Activated CD8-positive, alpha-beta memory T cell treated with anti-CD3 and anti-CD28 coated beads, Interleukin-2, amount 50 U/mL, for 48 hours (primary cell): Measurements from ENCODE around the gene MEAK7.
"Not testable (repeated sequence)": the region's sequence is repeated elsewhere in the genome, so short reads cannot be mapped to it uniquely, and the experiment has no call there.

ENCODE experiments used
- DNase-seq: peaks from one replicate; pipeline ENCODE4 v3.0.0-alpha.2; 2020

Gene MEAK7

DNA sequence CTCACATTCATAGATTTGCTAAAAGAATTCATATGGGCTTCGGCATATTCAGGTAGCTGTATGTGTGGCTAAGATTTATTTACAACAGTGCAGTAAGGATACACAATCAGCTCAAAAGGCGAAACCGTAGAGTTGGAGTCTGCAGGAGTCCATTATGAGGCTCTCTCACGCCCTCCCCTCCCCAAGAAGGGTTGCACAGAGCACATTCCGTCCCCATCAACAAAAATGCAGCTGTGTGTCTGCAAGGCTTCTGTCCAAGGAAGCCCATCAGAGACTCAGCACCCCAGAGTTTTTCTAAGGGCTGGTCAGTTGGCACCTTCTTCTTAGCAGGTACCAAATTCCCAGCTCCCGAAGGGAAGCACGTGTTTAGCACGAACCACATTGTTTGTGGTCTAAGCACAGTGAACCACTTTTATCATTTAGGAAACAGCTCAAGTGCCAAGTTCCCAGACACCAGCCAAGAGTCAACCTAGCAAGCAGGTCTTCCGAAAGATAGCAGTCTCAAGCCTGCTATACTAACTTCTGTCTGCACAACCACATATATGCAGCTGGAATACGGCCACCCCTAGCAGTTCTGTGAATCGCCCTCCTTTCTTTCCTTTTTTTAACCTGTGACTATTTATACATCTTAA, 28.5 kb upstream of the MEAK7 start:
- no peak for DNase-seq

DNA sequence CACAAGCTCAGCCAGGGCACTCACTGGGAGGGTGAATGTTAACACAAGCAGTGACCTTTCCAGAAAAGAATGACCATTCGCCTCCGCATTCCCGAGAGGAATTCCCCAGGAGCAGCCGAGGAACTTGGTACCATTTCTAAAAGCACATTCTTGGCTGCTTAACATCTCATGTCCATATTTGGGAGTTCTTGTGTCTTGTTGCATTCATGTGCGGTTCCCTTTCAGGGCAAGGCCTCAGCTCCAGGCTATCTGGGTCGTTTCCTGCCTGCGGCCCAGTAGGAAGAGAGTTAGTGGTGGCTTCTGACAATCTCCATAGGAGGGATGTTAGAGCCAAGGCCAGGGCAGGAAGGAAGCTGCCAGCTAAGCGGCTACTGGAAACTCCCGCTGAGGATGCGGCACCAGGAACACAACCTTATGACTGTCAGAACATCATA, 27.8 kb upstream of the MEAK7 start:
- no peak for DNase-seq

DNA sequence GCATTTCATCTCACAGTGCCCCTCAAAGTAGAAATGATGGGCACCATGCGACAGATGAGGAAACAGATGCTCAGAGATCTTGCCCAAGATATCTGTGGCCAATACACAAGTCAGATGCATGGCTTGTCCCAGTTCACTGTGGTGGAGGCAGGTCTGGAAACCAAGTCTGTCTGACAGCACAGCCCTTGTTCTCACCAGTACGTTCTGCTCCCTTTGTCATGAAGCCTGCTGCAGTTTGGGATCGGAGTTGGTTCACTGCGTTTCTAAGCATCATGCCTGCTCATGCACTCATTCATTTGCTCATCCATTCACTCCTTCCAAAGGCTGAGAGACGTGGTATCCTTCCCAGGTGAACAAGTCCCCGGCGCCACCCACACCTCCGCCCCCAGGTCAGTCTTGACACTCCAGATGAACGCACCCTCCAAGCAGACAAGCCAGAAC, 27.2 kb upstream of the MEAK7 start:
- DNase-seq, result no peak

DNA sequence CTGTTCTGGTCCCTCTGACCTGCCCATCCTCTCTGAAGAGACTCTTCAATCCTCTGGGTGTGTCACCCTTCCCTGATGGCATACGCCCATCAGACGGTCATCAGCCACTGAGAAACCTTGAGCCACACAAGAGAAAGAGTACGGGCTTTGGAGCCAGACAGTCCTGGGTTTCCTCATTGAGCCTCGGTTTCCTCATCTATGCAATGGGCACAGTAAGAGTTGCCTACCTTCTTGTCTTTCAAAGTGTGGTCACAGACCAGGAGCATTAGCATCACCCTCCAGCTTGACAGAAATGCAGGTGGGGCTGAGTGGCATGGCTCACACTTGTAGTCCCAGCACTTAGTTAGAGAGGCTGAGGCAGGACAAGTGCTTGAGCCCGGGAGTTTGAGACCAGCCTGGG, 26.1 kb upstream of the MEAK7 start:
- no peak for DNase-seq

DNA sequence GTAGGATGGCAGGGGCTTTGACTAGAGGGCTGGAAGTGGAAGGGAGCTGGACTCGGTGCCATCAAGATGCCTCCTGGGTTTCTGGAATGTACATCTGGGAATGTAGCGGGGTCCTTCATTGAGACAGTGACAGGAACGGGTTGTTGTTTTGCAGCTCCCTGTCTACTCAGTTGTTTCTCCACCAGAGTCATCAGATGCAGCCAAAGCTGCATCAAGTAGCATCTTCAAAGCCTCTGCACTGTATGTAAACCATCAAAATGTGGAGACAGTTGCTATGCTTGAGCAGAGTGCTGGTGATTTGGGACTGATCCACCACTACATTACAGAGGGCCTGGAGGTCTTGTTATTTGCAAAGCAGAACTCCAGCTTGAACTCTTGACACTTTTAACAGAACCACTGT, 25.1 kb upstream of the MEAK7 start:
- no peak for DNase-seq

DNA sequence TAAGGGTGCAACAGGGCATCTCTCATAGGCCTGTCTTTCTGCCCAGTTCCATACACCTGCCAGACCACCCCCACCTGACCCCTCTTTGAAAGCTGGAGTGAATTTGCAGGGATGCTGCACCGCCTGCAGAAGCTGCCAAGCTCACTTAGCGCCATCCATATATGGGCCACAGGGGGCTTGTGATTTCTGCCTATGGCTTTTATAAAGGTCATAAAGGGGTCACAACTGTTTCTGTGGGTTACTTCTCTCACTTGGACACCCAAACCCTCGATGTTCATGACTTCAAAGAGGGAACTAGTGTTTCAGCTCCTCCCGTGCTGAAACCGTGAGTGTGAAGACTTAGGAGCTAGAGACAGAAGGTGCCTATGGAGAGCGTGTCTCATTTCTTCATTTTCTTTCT, 23.9 kb upstream of the MEAK7 start:
- DNase-seq, result no peak

DNA sequence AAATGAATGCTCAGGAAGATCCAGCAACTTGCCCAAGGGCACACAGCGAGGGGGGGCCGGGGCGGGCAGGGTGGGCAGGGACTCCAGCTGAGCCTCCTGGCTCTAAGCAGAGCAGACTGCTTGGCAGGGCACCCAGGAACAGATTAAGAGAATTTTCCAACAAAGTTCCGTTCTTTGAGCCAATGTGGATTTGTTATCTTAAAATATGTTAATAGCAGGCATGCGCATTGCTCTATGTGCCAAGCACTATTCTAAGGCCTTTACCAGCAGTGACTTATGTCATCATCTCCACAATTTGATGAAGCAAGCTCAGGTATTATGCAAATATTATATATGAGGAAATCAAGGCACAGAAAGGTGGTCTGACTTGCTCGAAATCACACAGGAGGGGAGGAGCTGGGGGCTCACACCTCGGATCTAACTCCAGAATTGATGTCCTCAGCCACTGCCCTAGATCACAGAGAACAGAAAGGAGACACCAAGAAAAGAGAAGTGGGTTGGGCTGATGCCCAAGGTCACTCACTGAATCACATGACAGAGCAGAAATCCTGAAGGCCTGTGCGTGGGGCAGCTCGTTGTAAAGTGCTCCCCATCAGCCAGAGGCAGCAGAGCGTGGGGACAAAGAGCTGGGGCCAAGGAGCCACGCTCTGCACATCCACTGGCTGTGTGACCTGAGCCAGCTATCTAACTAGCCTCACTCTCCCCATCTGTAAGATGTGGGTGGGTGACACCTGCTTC, 23.2 kb upstream of the MEAK7 start:
- DNase-seq, result no peak

DNA sequence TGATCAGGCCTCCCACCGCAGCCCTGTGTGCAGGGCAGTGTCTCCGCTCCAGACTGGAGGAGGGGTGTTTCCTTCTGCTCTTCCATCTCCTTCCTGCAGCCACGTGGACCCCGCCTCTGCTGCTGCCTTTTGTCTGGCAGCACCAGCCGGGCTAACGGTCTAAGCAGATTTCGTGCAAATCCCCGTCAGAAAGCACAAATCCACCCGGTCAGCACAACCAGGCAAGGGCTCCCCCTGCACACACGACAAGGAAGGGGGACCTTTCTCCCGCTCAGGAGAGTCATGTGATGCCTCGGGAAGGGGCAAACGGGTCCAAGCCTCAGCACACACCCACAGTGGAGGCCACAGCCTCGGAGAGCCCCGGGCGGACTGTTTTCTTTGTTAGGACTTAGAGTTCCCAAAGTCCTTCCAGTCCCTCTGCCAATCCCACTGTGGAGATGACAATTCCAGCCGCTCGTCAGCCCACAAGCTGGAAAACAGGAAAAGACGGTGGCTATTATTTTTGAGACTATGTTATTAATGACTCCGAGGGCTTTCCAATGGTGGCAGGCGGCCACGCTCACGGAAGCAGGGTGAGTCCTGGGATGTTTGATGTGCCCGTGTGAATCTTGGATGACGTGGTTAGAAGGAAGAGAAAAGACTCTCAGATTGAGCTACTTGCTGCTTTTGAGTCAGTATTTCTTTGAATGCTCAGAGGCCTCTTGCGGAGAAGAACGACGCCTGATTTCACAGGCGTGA, 22.5 kb upstream of the MEAK7 start:
- no peak for DNase-seq

DNA sequence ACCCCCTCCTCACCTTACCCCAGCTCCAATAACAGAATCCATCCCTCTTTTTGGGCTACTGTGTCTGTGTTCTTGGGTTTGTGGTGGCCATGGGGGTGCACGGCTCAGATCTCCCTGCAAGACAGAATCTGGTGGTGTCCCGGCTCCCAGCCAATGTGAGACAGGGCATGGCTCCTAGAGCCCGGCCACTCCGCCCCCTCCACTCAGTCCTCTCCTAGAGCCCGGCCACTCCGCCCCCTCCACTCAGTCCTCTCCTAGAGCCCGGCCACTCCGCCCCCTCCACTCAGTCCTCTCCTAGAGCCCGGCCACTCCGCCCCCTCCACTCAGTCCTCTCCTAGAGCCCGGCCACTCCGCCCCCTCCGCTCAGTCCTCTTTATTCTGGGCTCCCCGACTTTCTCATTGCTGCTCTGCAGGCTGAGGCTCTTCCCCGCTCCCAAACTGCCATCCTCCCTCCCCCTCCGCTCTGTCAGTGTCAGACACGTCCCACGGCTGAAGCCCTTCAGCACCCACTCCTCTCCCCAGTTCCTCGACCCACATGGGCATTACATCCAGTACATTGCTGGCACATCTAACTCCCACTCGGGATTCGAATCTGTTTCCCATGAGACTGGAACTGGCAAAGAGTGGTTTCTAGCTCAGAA, 20.6 kb upstream of the MEAK7 start:
- not testable (repeated sequence) for DNase-seq

DNA sequence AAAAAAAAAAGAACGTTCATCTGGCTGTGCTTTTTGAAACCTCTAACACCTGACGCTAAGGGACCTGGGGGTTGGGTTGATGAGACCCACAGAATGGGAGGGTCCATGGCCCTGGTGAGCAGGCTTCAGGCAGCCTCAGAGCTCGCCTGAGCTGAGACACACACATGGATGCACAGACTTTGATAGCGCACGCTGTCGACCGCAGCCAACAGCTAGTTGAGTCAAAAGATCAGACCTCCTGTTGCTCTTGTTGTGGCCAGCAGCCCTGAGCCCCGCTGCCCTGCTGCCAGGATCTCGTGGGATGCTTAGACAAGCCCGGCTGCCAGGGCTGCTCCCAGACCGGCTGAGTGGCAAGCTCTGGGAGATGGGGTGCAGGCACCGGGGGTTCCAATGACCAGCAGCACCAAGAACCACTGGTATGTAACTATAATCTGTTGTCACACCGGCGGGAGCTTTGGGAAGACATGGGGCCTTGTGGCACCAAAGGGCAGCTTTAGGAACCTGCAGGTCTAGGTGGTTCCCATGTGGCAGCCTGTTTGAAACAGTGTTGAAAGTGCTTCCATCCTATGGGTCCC, 20.0 kb upstream of the MEAK7 start:
- DNase-seq, result no peak

DNA sequence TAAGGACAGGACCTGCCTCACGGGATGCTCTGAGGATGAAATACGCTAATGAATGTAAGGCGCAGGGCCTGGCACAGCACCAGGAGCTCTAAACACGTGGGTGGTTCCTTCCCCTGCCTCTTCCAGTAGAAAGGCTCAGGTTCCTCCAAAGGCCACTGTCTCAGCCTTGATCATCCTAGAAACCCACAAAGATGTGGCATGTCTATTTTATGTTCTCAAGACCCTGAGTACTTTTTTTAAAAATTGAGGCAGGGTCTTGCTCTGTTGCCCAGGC, 17.0 kb upstream of the MEAK7 start:
- no peak for DNase-seq

DNA sequence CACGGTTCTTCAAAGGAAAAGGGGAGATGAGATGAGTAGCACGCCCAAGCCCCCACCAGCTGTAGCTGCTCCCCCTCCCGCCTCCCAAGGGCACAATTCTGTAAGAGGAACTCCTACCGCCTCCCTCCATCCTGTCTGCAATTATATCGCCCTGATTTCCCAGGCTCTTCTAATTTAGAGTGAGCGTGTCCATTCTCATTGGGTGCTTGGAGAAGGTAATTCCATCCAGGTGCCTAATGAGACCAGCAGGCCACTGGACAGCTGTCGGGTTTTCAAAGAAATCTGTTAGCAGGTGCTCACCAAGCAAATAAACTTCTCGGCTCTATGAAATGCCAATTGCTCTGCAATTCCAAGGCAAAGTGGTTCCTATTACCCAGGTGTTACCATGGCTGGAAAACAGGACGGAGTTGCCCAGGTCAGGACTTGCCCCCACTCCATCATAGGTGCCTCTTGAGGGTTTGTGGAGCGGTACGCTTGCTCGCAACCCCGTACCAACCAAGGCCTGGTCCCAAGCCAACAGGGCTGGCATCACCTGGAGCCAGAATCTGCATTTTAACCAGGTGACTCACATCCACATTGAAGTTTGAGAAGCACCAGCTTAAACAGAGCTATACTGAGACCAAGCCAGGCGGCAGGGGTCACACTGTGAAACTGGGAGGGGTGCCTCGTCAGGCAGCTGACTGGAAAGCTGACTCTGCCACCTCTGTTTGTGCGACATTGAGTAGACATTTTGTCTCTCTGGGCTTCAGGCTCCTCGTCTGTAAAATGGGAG, 16.5 kb upstream of the MEAK7 start:
- DNase-seq, result no peak

DNA sequence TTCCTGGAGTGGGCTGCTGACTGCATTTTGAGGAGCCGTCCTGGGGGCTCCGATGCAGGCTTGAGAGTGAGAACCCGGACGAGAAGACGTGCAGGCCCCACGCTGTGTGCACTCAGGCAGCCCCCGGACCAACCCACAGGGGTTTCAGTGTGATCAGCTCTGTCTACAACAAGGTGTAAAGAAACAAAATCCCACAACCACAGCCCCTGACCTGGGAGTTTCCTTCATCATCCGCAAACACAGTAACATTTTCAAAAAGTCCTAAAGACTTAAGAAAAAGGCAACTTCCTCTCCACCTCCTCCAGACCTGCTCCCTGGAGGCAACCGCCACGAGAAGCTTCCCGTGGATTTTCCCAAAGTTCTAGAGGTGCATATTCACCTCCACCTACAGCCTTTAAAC, 15.4 kb upstream of the MEAK7 start:
- peak; percentile 61 for DNase-seq

DNA sequence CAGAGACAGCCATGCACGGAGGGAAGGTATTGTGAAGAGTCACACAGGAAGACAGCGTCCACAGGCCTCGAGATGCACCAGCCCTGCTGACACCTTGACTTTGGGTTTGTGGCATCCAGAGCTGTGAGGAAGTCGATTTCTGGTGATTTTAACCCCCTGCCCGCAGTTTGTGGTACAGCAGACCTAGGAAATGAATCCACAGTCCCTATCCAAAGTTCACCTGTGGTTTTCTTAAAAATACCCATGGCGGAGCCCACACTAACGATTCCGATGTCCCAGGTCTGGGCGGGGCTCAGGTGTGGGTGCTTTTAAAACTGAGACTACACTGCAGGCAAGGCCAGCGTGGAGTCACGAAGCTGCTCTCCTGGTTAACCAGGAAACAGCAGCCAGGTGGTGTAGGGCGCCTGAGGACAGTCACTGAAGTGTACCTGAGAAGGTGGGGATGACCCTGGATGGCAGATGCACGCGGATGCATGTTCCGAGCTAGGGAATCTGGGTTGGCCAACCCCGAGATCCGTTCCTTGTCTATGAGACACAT, 14.4 kb upstream of the MEAK7 start:
- DNase-seq, result peak; percentile 74

DNA sequence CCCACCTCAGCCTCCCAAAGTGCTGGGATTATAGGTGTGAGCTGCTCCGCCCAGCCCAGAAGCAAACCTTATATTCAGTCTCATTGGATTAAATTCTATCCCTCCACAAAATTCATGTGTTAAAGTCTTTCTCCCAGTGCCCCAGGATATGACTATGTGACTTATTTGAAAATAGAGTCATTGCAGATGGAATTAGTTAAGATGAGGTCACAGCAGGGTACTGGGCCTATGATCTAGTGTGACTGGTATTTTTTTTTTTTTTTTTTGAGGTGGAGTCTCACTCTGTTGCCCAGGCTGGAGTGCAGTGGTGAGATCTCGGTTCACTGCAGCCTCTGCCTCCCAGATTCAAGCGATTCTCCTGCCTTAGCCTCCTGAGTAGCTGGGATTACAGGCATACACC, 13.8 kb upstream of the MEAK7 start:
- DNase-seq, result not testable (repeated sequence)

DNA sequence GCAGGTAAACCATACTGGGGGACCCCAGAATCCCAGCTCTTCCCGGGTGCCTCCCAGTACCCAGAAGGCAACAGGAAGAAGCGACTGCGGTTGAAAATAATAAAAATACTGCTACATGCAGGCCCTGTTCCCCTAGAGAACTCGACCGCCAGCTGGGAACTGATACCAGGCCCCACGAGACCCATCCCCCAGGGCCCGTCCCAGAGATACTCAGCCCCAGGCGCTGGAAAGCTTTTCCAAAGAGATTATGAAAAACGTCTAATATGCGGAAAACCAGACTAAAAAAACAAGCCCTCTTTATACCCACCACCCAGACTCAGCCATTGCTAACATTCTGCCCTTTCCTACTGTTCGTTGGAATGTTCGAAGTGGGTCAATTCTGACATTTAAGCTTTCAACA, 12.9 kb upstream of the MEAK7 start:
- no peak for DNase-seq

DNA sequence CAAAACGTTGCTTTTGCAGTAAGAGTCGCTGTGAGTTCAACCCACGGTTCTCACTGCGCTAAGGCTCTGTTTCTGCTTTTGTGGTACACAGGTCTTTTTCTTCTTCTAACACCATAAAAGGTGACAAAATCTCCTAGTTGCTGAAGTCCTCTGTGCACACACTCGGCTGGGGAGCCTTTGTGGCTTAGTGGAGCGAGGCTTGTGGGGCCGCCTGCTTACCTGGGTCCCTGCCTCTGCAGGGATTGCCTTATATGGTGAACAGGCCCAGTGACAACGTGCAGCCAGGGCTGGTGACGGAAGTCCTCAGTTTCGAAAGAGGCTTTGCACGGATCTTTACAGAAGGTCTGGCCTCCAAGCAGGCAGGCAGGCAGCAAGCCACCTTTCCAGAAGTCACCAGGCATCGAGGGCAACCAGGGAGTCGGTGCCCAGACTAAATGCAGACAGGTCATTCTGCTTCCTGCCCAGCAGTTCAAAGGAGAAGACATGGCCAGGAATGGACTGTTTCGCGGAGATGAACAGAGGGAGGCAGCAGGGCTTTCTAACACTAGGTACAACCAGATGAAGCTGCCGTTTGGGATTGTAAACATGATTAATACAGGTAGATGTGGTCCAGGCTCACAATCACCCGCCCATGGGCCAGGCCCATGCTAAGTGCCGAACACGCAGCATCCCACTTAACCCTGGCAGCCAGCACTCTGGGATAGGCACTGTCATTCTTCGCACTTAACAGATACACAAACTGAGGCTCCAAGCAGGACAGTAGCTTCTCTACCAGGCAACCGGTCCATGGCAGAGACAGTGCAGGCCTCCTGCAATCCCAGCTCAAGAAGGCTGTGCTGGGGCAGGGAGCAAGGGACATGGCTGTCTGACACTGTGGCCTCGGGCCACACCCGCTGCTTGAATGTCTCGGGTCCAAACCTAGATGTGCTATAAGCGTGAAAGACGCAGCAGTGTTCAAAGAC, 10.7 kb upstream of the MEAK7 start:
- DNase-seq, result peak; percentile 87

DNA sequence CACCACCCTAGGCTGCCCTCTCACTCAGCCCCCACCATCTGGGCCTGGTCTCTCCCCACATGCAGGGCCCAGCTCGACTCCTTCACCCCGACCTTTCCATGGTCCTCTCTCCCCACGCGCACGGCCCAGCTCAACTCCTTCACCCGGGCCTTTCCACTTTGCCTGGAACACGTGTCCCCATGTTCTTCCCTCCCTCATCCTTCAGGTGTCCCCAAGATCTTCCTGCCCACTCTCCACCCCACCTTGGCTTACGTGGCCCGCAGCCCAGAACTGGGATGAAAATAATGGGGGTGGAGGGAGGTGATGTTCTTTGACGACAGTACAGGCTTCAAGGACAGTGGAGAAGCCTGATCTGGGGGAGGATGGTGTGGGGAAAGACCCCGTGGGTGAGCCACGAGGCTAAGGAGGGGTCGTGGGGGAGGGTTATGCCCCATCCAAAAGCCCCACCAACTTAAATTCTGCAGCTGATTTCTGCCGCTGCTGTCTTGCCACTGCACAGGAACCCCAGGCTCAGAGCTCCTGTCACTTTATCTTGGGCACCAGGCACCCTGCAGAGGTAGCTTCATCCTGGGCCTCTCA, 9.9 kb upstream of the MEAK7 start:
- DNase-seq, result no peak

DNA sequence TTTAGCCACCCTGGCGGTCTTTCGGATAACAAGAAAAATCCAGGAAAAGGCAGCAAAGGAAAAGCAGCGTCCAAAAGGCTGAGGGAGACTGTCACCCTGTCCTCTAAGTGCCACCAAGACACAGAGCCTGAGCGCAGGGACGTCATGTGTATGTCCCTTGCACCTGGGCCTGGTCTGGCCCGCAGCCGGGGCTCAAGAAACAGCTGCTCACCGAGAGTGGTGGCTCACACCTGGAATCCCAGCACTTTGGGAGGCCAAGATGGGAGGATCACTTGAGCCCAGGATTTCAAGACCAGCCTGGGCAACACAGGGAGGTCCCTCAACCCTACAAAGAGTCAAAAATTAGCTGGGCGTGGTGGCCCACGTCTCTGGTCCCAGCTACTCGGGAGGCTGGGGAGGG, 9.2 kb upstream of the MEAK7 start:
- no peak for DNase-seq

DNA sequence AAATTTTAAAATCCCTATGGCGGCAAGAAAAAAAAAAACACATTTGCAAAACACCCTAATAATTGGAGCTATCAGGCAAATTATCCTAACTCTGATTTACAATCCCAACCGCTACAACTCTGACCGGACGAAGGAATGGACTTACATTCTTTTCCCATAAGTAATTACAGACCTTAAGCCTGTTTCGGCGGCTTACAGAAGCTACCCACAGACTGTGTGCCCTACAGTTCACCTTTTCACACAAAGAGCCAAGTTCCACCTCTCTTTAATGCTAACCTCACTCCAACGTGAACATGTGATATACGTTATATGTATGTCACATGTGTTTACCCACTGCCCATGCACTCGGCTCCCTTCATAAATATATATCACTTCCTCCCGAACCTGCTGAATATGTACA, 8.7 kb upstream of the MEAK7 start:
- no peak for DNase-seq

DNA sequence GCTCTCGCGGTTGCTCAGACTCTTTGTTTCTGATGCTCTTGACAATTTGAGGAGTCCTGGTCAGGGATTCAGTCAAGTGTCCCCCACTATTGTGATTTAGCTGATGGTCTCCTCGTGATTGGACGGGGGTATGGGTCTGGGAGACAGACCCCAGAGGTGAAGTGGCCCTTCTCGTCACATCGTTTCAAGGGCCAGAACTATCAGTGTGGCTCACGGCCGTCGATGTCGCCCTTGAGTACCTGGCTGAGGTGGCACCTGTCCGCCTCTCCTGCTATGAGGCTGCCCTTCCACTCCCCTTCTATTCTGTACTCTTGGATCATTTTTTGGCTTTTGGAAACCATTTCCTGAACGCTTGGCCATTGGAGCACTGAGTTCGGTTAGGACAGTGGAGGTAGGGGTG, 7.4 kb upstream of the MEAK7 start:
- DNase-seq, result no peak
